ENCODE results near the gene ANKRD13A. TPM values are rescaled to one million over a fixed set of nuclear protein-coding genes. Genes with fewer than 3 reads are reported as not detected.
"Not testable (repeated sequence)": the region's sequence is repeated elsewhere in the genome, so short reads cannot be mapped to it uniquely, and the experiment has no call there.

ANKRD13A gene
- total RNA-seq, 4 donors from 2014 or later = 125 to 167 (median 137) TPM

DNA sequence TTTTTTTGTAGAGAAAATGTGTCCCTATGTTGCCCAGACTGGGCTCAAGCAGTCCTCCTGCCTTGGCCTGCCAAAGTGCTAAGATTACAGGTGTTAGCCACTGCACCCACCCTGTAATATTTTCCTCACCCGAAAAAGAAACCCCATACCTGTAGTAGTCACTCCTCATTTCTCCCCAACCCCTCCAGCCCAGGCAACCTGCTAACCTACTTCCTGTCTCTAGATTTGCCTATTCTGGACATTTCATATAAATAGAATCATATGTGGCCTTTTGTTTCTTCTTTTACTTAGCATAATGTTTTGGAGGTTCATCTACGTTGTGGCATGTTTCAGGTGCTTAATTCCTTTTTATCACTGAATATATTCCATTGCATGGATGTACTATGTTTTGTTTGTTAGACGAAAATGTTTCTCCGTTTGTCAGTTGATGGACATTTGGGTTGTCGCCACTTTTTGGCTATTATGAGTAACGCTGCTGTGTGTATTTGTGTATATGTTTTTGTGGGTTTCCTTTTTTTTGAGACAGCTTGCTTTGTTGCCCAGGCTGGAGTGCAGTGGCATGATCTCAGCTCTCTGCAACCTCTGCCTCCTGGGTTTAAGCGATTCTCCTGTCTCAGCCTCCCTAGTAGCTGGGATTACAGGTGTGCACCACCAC is 6.2 kb downstream of the ANKRD13A start:
- Histone ChIP-seq H3K4me3 (replicated peaks in 1 of 3) (no peak overlapping the region), H3K27me3 (no peaks in the 10 kb centered on the region), H3K27ac (peak overlapping the region; percentile 89 to 94 (median 90)), H3K9me3 (no peaks in the 10 kb centered on the region), H3K4me1 (peaks cover 25 to 68% of the 10 kb centered on the region in 2 donors), H3K36me3 (no peaks in the 10 kb centered on the region)
- 81 to 82% methylated on average over 7 of the region's 7 CpGs for WGBS, 2 donors
- intact Hi-C loops (cut with DNase I) = no loop called here
- no peak for TF ChIP-seq POLR2A (IDR thresholded peaks at IDR 0.05)
- peak; percentile 40 to 49 for DNase-seq

DNA sequence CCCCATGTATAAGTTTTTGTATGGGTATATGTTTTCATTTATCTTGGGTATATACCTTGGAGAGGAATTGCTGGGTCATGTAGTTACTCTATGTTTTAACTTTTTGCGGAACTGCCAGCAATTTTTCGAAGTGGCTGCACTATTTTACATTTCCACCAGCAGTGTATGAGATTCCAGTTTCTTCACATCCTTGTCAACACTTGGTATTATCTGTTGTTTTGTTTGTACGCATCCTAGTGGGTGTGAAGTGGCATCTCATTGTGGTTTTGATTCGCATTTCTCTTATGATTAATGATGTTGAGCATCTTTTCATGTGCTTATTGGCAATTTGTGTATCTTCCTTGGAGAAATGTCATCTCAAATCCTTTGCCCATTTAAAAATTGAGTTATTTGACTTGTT is 6.9 kb downstream of the ANKRD13A start:
- no peak for DNase-seq
- Histone ChIP-seq H3K4me3 (replicated peaks in 1 of 3) (no peak overlapping the region), H3K36me3 (no peaks in the 10 kb centered on the region), H3K4me1 (peaks cover 31 to 68% of the 10 kb centered on the region in 2 donors), H3K9me3 (no peaks in the 10 kb centered on the region), H3K27me3 (no peaks in the 10 kb centered on the region), H3K27ac (peak overlapping the region in 2 of 3 donors; percentile 89 to 94)
- TF ChIP-seq, protein P1, sequence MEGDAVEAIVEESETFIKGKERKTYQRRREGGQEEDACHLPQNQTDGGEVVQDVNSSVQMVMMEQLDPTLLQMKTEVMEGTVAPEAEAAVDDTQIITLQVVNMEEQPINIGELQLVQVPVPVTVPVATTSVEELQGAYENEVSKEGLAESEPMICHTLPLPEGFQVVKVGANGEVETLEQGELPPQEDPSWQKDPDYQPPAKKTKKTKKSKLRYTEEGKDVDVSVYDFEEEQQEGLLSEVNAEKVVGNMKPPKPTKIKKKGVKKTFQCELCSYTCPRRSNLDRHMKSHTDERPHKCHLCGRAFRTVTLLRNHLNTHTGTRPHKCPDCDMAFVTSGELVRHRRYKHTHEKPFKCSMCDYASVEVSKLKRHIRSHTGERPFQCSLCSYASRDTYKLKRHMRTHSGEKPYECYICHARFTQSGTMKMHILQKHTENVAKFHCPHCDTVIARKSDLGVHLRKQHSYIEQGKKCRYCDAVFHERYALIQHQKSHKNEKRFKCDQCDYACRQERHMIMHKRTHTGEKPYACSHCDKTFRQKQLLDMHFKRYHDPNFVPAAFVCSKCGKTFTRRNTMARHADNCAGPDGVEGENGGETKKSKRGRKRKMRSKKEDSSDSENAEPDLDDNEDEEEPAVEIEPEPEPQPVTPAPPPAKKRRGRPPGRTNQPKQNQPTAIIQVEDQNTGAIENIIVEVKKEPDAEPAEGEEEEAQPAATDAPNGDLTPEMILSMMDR (IDR thresholded peaks at IDR 0.05) = no peak
- TF ChIP-seq POLR2A (IDR thresholded peaks at IDR 0.05) = no peak
- WGBS, 2 donors = 98% methylated on average over 4 of the region's 4 CpGs
- intact Hi-C loops (cut with DNase I) = no loop called here

DNA sequence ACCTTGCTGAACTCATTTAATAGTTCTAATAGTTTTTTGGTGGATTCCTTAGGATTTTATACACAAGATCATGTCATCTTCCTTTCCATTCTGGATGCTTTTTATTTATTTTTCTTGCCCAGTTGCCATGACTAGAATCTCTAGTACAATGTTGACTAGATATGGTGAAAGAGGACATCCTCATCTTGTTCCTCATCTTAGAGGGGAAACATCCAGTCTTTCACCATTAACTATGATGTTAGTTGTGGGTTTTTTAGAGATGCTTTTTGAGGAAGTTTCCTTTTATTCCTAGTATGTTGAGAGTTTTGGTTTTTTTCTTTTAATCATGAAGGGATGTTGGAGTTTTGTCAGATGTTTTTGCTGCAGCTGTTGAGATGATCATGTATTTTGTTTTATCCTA is 8.7 kb downstream of the ANKRD13A start:
- intact Hi-C loops (cut with DNase I) = no loop called here

DNA sequence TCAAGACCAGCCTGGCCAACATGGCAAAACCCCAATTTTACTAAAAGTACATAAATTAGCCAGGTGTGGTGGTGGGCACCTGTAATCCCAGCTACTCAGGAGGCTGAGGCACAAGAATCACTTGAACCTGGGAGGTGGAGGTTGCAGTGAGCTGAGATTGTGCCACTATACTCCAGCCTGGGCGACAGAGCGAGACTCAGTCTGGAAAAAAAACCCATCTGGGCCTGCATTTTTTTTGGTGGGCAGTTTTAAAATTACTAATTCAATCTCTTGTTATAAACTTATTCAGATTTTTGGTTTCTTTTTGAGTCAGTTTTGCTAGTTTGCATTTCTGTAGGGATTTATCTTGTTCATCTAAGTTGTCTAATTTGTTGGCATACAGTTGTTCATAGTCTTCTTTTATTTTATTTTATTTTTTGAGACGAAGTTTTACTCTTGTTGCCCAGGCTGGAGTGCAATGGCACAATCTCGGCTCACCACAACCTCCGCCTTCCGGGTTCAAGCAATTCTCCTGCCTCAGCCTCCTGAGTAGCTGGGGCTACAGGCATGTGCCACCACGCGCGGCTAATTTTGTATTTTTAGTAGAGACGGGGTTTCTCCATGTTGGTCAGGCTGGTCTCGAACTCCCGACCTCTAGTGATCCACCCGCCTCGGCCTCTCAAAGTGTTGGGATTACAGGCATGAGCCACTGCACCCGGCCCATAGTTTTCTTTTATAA is 9.6 kb downstream of the ANKRD13A start:
- H3K36me3 ChIP-seq; H3K9me3 ChIP-seq; H3K27ac ChIP-seq; intact Hi-C loops (cut with DNase I); DNase-seq; H3K27me3 ChIP-seq; H3K4me3 ChIP-seq (replicated peaks in 1 of 3): not testable (repeated sequence)
- peaks cover 32 to 65% of the 10 kb centered on the region in 2 donors for H3K4me1 ChIP-seq
- whole genome bisulfite sequencing, 2 donors = 94 to 98% methylated on average over 15 of the region's 15 CpGs

More for the DNA sequence above, 8.7 kb downstream of the ANKRD13A start:
- no peaks in the 10 kb centered on the region for H3K36me3 ChIP-seq
- DNase-seq = no peak
- H3K4me1 ChIP-seq = peaks cover 35 to 66% of the 10 kb centered on the region in 2 donors
- TF ChIP-seq, protein P1 (IDR thresholded peaks at IDR 0.05) = no peak
- no peak for TF ChIP-seq POLR2A (IDR thresholded peaks at IDR 0.05)
- peak overlapping the region in 1 of 3 donors; percentile 12 for H3K27ac ChIP-seq
- H3K9me3 ChIP-seq = no peaks in the 10 kb centered on the region
- no peaks in the 10 kb centered on the region for H3K27me3 ChIP-seq
- H3K4me3 ChIP-seq (replicated peaks in 1 of 3) = no peak overlapping the region

DNA sequence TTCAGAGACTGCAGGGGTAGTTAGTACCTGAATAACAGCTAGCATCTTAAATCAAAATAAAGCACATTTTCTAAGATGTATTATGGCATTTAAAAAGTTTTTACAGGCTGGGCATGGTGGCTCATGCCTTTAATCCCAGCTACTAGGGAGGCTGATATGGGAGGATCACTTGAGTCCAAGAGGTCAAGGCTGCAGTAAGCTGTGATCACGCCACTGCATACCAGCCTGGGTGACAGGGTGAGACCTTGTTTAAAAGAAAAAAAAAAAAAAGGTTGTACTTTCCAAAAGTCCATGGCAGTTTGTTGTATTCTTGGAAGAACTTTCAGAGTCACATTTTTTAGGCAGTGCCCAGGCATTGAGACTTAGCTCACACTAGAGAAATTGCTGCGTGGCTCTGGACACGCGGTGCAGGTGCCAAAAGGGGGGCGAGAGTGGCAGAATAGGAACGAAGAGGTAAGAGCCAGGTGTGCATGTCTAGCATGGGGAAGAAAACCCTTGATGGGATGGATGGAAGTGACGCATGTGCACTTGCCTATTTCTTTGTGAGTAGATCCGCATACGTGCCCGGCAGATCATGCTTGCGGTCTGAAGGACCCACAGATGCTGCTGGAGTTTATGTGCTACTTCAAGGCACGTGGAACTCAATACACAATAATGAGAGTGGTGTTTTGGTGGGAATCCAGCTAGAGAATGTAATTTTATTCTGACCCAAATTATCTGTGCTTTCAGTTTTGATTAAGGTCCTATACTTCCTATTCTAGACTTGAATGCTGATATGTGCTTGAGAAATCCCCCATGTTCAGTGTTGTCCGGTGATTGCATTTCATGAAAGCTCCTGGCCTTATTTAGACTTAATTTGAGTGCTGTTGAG is 11.9 kb downstream of the ANKRD13A start:
- Histone ChIP-seq H3K27ac (peak overlapping the region; percentile 90 to 94 (median 93)), H3K4me1 (peaks cover 24 to 51% of the 10 kb centered on the region in 2 donors), H3K4me3 (replicated peaks in 1 of 3) (no peak overlapping the region), H3K36me3 (peaks cover 8 to 10% of the 10 kb centered on the region in 2 donors), H3K9me3 (no peaks in the 10 kb centered on the region), H3K27me3 (no peaks in the 10 kb centered on the region)
- 43 to 54% methylated on average over 13 of the region's 13 CpGs for WGBS, 2 donors
- peak; percentile 68 to 72 for DNase-seq
- TF ChIP-seq, protein P1 (IDR thresholded peaks at IDR 0.05) = no peak
- TF ChIP-seq POLR2A (IDR thresholded peaks at IDR 0.05) = peak in 1 of 2 donors; percentile 46
- intact Hi-C loops (cut with DNase I) = no loop called here
